PC-9 (cell line): ENCODE data around the gene CHMP4B. TPM values are rescaled to one million over a fixed set of nuclear protein-coding genes. Genes with fewer than 3 reads are reported as not detected.

Experiments used
- BruUV-seq: library from RNA; stranded (reverse); fragments of 400-500 nt; replicated peaks from 2 replicates; lab custom pipeline; 2021; lab: Mats Ljungman, UMichigan
- CTCF ChIA-PET: fragments of 300-600 bp; sonication (Branson Sonifier 250); formaldehyde crosslinking; loops from one replicate; lab custom pipeline; 2022; ENCODE audit warnings: antibody characterized with exemption; lab: Charles Lee
- POLR2A ChIA-PET: fragments of 300-600 bp; sonication (Branson Sonifier 250); formaldehyde crosslinking; loops from one replicate; lab custom pipeline; 2022; ENCODE audit warnings: antibody characterized with exemption; ENCODE audit not compliant: unreplicated experiment; lab: Charles Lee
- DNase-seq, 2 experiments: peaks; one replicate each; pipeline versions ENCODE4 v3.0.0 to v3.0.0-alpha.2; 2015 to 2022; ENCODE audit warnings: mixed read lengths in 1 of 2
- H2AFZ ChIP-seq: fragments of 200-600 bp; sonication (generic); 2 replicates; pipeline ENCODE4 v1.8.1; 2017; ENCODE audit warnings: antibody characterized with exemption
- H3F3A ChIP-seq: fragments of 200-600 bp; sonication (generic); 2 replicates; pipeline ENCODE4 v1.8.1; 2017; ENCODE audit warnings: antibody characterized with exemption, mild to moderate bottlenecking, low read depth; ENCODE audit not compliant: insufficient read depth
- H3K27ac ChIP-seq: fragments of 200-600 bp; sonication (generic); 2 replicates; pipeline ENCODE4 v1.6.1; 2016; ENCODE audit warnings: mixed run types
- H3K27me3 ChIP-seq: fragments of 200-600 bp; sonication (generic); 2 replicates; pipeline ENCODE4 v1.6.1; 2016; ENCODE audit warnings: low read depth, mixed run types; ENCODE audit not compliant: insufficient read depth
- H3K36me3 ChIP-seq: fragments of 200-600 bp; sonication (generic); 2 replicates; pipeline ENCODE4 v1.6.1; 2016; ENCODE audit warnings: low read depth, mixed run types
- H3K4me1 ChIP-seq: fragments of 200-600 bp; sonication (generic); replicated peaks from 2 replicates; pipeline ENCODE4 v1.6.1; 2016; ENCODE audit warnings: mixed run types; ENCODE audit not compliant: insufficient read depth
- H3K4me2 ChIP-seq: fragments of 200-600 bp; sonication (generic); 2 replicates; pipeline ENCODE4 v1.6.1; 2017; ENCODE audit warnings: mixed run types
- H3K4me3 ChIP-seq: fragments of 200-600 bp; sonication (generic); 2 replicates; pipeline ENCODE4 v1.6.1; 2016; ENCODE audit warnings: mixed run types
- H3K79me2 ChIP-seq: fragments of 200-600 bp; sonication (generic); 2 replicates; pipeline ENCODE4 v1.6.1; 2017; ENCODE audit warnings: low read depth, mixed run types
- H3K9me2 ChIP-seq: fragments of 200-600 bp; sonication (generic); 2 replicates; pipeline ENCODE4 v1.8.1; 2017; ENCODE audit warnings: mild to moderate bottlenecking; ENCODE audit not compliant: insufficient read depth
- H3K9me3 ChIP-seq: fragments of 200-600 bp; sonication (generic); 2 replicates; pipeline ENCODE4 v1.8.1; 2016; ENCODE audit warnings: low read depth; ENCODE audit not compliant: insufficient read depth
- H4K20me1 ChIP-seq: fragments of 200-600 bp; sonication (generic); 2 replicates; pipeline ENCODE4 v1.8.1; 2017; ENCODE audit not compliant: insufficient read depth
- EZH2 ChIP-seq: fragments of 200-600 bp; sonication (generic); IDR thresholded peaks from 2 replicates; pipeline ENCODE4 v1.8.0; 2017; ENCODE audit warnings: antibody characterized with exemption, low read depth
- intact Hi-C: fragments of 100-400 bp; cut with micrococcal nuclease; formaldehyde crosslinking; loops from one replicate; pipeline ENCODE4 v1.10.0; 2022; ENCODE audit not compliant: unreplicated experiment
- total RNA-seq: library from RNA; stranded (reverse); gene quantifications from 2 replicates; pipeline ENCODE4 v1.2.3, GENCODE V29; 2021
- TF ChIP-seq, protein P1 (sequence below): fragments of 200-600 bp; sonication (generic); conservative IDR thresholded peaks from 2 replicates; pipeline ENCODE4 v1.6.1; 2017; ENCODE audit warnings: mixed run types, antibody characterized with exemption, mild to moderate bottlenecking, moderate library complexity

CHMP4B gene
- total RNA-seq, 1 experiment from 2014 or later = 180 TPM

DNA sequence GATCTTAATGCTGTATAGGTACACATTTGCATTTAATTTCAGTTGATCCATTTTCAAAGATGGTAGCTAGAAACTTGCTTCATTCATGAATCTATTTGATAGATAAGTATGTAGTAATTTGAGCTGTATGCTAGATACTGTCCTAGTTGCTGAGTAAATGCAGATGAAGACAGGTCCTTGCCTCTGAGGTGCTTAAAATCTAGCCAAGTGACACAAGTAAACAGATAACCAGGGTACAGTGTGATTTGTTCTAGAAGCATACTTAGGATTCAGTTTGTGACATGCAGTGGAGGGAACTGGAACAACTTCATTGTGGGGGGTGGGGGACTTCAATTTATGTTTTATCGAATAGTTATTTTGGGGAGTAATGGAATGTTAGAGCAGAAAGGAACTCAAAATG is 9.2 kb downstream of the CHMP4B start:
- Histone ChIP-seq H3K4me2 (no peak overlapping the region), H3K27ac (no peak overlapping the region), H3K9me2 (no peaks in the 10 kb centered on the region), H3K4me1 (peaks cover 19% of the 10 kb centered on the region), H4K20me1 (peaks cover 96% of the 10 kb centered on the region), H3K9me3 (no peaks in the 10 kb centered on the region), H2AFZ (no peak overlapping the region), H3K27me3 (no peaks in the 10 kb centered on the region), H3K36me3 (peaks cover 27% of the 10 kb centered on the region), H3F3A (peaks cover 26% of the 10 kb centered on the region; the same call in 1 of the 2 replicates), H3K4me3 (no peak overlapping the region), H3K79me2 (peaks cover 100% of the 10 kb centered on the region)
- TF ChIP-seq EZH2 = no peak
- TF ChIP-seq, protein P1, sequence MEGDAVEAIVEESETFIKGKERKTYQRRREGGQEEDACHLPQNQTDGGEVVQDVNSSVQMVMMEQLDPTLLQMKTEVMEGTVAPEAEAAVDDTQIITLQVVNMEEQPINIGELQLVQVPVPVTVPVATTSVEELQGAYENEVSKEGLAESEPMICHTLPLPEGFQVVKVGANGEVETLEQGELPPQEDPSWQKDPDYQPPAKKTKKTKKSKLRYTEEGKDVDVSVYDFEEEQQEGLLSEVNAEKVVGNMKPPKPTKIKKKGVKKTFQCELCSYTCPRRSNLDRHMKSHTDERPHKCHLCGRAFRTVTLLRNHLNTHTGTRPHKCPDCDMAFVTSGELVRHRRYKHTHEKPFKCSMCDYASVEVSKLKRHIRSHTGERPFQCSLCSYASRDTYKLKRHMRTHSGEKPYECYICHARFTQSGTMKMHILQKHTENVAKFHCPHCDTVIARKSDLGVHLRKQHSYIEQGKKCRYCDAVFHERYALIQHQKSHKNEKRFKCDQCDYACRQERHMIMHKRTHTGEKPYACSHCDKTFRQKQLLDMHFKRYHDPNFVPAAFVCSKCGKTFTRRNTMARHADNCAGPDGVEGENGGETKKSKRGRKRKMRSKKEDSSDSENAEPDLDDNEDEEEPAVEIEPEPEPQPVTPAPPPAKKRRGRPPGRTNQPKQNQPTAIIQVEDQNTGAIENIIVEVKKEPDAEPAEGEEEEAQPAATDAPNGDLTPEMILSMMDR = no peak
- no TSS peak for BruUV-seq
- POLR2A ChIA-PET = interaction anchor here (0.5 kb wide), 1 partner anchor 191 kb away, joined by 8 read pairs; no protein-coding TSS in a partner anchor
- CTCF ChIA-PET = no interaction called here
- DNase-seq = no peak
- intact Hi-C loops = no loop called here

DNA sequence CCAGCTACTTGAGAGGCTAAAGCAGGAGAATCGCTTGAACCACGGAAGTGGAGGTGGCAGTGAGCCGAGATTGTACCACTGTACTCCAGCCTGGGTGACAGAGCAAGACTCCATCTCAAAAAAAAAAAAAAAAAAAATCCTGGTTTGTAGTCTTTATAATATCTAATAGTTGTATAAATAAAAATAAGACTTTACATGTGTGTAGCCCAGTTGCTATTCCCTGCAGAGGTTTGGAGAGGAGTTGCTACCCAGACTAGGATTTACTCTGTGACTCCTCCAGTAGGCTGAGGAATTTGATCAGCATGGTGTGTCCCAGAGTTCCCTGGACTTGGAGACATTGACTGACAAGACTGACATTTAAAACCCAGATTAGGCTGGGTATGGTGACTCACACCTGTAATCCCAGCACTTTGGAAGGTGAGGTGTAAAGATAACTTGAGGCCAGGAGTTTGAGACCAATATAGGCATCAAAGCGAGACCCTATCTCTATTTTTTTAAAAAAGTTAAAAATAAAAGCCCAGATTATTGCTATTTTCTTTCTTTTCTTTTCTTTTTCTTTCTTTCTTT is 10.2 kb downstream of the CHMP4B start:
- H3F3A ChIP-seq = peaks cover 30% of the 10 kb centered on the region; the same call in 1 of the 2 replicates
- intact Hi-C loops = no loop called here
- no TSS peak for BruUV-seq
- no peak overlapping the region for H3K4me3 ChIP-seq
- H2AFZ ChIP-seq = no peak overlapping the region
- DNase-seq = no peak
- no peak overlapping the region for H3K27ac ChIP-seq
- no peaks in the 10 kb centered on the region for H3K9me2 ChIP-seq
- no peaks in the 10 kb centered on the region for H3K9me3 ChIP-seq
- peaks cover 96% of the 10 kb centered on the region for H4K20me1 ChIP-seq
- no peaks in the 10 kb centered on the region for H3K27me3 ChIP-seq
- ChIA-PET CTCF (no interaction called here), POLR2A (interaction anchor here (0.7 kb wide), 1 partner anchor 21 kb away, joined by 3 read pairs; no protein-coding TSS in a partner anchor)
- H3K79me2 ChIP-seq = peaks cover 100% of the 10 kb centered on the region
- H3K4me1 ChIP-seq = peaks cover 19% of the 10 kb centered on the region
- H3K4me2 ChIP-seq = no peak overlapping the region
- no peak for TF ChIP-seq EZH2
- TF ChIP-seq, protein P1 = no peak
- H3K36me3 ChIP-seq = peaks cover 23% of the 10 kb centered on the region

DNA sequence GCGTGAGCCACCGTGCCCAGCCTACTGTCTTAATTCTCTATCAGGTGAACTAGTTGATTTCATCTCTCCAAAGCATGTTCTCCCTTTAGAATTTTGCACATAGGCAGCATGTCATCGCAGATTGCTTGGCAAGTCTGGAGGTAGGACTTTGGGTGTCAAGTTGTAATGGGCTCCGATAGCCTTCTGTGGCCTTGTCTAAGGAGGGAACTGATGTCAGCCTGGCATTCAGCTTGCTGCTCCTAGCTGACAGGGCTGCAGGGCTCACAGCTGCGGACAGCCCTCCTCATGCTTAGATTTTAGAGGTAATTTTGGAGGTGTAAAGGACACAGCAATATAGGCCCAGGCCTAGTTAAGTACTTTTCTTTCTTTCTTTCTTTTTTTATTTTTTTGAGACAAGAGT is 11.3 kb downstream of the CHMP4B start:
- Histone ChIP-seq H3K9me3 (no peaks in the 10 kb centered on the region), H3F3A (peaks cover 30% of the 10 kb centered on the region; the same call in 1 of the 2 replicates), H3K4me3 (no peak overlapping the region), H3K27ac (no peak overlapping the region), H2AFZ (no peak overlapping the region), H3K79me2 (peaks cover 100% of the 10 kb centered on the region), H3K4me1 (peaks cover 17% of the 10 kb centered on the region), H3K36me3 (peaks cover 14% of the 10 kb centered on the region), H3K9me2 (no peaks in the 10 kb centered on the region), H4K20me1 (peaks cover 96% of the 10 kb centered on the region), H3K4me2 (no peak overlapping the region), H3K27me3 (no peaks in the 10 kb centered on the region)
- CTCF ChIA-PET = no interaction called here
- POLR2A ChIA-PET = no interaction called here
- BruUV-seq = no TSS peak
- no peak for DNase-seq
- no peak for TF ChIP-seq EZH2
- TF ChIP-seq, protein P1 = no peak
- intact Hi-C loops = no loop called here
